Measurements from ENCODE around the gene BCOR.

The BCOR gene

GRCh38 chrX:40140706-40141499 lies 43.1 kb upstream of the BCOR start:
- TF ChIP-seq CTCF (IDR thresholded peaks at IDR 0.05): no peak
- intact Hi-C loops (cut with DNase I; ENCODE audit: low total_unique reads): no loop called here
- no peaks in the 10 kb centered on the region for H3K9me3 ChIP-seq
- H3K4me3 ChIP-seq: no peak overlapping the region
- peak; percentile 51 to 81 for DNase-seq
- no peaks in the 10 kb centered on the region for H3K36me3 ChIP-seq
- H3K27ac ChIP-seq: peak overlapping the region; percentile 66 to 72
- H3K4me1 ChIP-seq: peaks cover 0 to 27% (median 21%) of the 10 kb centered on the region in 4 donors
- no peaks in the 10 kb centered on the region for H3K27me3 ChIP-seq

GRCh38 chrX:40132751-40133150 lies 35.0 kb upstream of the BCOR start:
- Histone ChIP-seq H3K9me3 (no peaks in the 10 kb centered on the region), H3K4me3 (no peak overlapping the region), H3K36me3 (no peaks in the 10 kb centered on the region), H3K4me1 (peaks cover 0 to 26% (median 2%) of the 10 kb centered on the region in 4 donors), H3K27ac (peak overlapping the region; percentile 79 to 84), H3K27me3 (no peaks in the 10 kb centered on the region)
- TF ChIP-seq CTCF (IDR thresholded peaks at IDR 0.05): no peak
- DNase-seq: peak; percentile 85 to 93
- intact Hi-C loops (cut with DNase I; ENCODE audit: low total_unique reads): no loop called here

- H3K27me3 ChIP-seq: no peaks in the 10 kb centered on the region
- intact Hi-C loops (cut with DNase I; ENCODE audit: low total_unique reads): no loop called here
- no peak overlapping the region for H3K4me3 ChIP-seq
- TF ChIP-seq CTCF (IDR thresholded peaks at IDR 0.05): no peak
- DNase-seq: no peak
- H3K36me3 ChIP-seq: no peaks in the 10 kb centered on the region
- no peaks in the 10 kb centered on the region for H3K9me3 ChIP-seq
- H3K27ac ChIP-seq: peak overlapping the region; percentile 79 to 84
- H3K4me1 ChIP-seq: peaks cover 0 to 26% (median 2%) of the 10 kb centered on the region in 4 donors
Observed at GRCh38 chrX:40131654-40132337, 34.0 kb upstream of the BCOR start.

GRCh38 chrX:40130207-40130606 lies 32.4 kb upstream of the BCOR start:
- H3K36me3 ChIP-seq: no peaks in the 10 kb centered on the region
- no peak overlapping the region for H3K4me3 ChIP-seq
- peak overlapping the region; percentile 79 to 84 for H3K27ac ChIP-seq
- intact Hi-C loops (cut with DNase I; ENCODE audit: low total_unique reads): no loop called here
- DNase-seq: no peak
- no peaks in the 10 kb centered on the region for H3K9me3 ChIP-seq
- H3K27me3 ChIP-seq: no peaks in the 10 kb centered on the region
- H3K4me1 ChIP-seq: peaks cover 0 to 26% (median 2%) of the 10 kb centered on the region in 4 donors
- TF ChIP-seq CTCF (IDR thresholded peaks at IDR 0.05): no peak

GRCh38 chrX:40127052-40127451 lies 29.3 kb upstream of the BCOR start:
- no peak for TF ChIP-seq CTCF (IDR thresholded peaks at IDR 0.05)
- H3K27me3 ChIP-seq: no peaks in the 10 kb centered on the region
- DNase-seq: no peak
- H3K4me3 ChIP-seq: no peak overlapping the region
- intact Hi-C loops (cut with DNase I; ENCODE audit: low total_unique reads): no loop called here
- H3K27ac ChIP-seq: no peak overlapping the region
- peaks cover 0 to 18% (median 2%) of the 10 kb centered on the region in 4 donors for H3K4me1 ChIP-seq
- no peaks in the 10 kb centered on the region for H3K9me3 ChIP-seq
- no peaks in the 10 kb centered on the region for H3K36me3 ChIP-seq
